A673 (cell line): ENCODE data around the gene CCL13.

ENCODE experiments used
- EZH2 ChIP-seq: fragments of 200-600 bp; sonication (generic); IDR thresholded peaks from 2 replicates; pipeline ENCODE4 v1.6.1; 2017; ENCODE audit warnings: borderline replicate concordance, low read depth, mild to moderate bottlenecking, mixed read lengths, antibody characterized with exemption, low read length; ENCODE audit not compliant: poor library complexity, severe bottlenecking
- TF ChIP-seq, protein P1 (sequence below): fragments of 300-800, 200-600 bp; sonication (generic); conservative IDR thresholded peaks from 2 replicates; pipeline ENCODE4 v1.5.1; 2017; ENCODE audit warnings: low read depth, mild to moderate bottlenecking, antibody characterized with exemption, low read length, moderate library complexity, mixed read lengths

DNA sequence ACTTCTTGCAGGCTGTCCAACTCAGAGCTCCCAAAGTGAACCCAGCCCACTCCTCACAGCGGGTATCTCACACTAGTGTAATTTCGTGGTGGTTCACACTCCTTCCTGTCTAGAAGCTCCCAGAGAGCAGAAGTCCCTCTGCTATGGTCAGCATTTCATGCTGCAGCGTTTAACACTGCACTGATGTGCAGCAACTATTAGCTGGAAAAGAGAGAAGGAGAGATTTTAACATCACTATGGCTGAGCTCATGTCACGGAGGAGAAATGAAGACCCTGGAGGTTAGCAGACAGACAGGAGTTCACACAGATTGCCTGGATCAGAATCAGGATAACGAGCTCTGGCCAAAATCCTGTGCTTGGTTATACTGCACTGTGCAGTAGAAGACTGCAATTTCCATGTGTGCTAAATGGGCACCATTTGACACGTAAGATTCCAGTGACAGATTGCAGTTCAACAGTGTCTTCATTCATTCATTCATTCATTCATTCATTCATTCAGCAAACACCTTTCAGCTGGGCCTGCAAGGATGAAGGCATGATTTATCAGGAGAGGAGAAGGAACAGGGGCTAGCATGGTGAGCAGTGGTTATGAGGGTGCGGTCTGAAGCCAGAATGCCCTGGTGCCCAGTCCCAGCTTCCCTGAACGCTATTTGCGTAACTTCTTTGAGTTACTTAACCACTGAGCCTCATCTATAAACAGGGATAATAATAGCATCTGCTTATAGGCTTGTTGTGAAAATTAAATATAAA, 12.1 kb downstream of the CCL13 start:
- TF ChIP-seq, protein P1, sequence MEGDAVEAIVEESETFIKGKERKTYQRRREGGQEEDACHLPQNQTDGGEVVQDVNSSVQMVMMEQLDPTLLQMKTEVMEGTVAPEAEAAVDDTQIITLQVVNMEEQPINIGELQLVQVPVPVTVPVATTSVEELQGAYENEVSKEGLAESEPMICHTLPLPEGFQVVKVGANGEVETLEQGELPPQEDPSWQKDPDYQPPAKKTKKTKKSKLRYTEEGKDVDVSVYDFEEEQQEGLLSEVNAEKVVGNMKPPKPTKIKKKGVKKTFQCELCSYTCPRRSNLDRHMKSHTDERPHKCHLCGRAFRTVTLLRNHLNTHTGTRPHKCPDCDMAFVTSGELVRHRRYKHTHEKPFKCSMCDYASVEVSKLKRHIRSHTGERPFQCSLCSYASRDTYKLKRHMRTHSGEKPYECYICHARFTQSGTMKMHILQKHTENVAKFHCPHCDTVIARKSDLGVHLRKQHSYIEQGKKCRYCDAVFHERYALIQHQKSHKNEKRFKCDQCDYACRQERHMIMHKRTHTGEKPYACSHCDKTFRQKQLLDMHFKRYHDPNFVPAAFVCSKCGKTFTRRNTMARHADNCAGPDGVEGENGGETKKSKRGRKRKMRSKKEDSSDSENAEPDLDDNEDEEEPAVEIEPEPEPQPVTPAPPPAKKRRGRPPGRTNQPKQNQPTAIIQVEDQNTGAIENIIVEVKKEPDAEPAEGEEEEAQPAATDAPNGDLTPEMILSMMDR = no peak
- TF ChIP-seq EZH2 = no peak
